DOHH2 (cell line): ENCODE results near the gene GFRA4.

Experiments
- H3F3A ChIP-seq: fragments of 200-600 bp; sonication (generic), shearing (Covaris generic); 2 replicates; pipeline ENCODE4 v1.6.0; 2016; ENCODE audit warnings: antibody characterized with exemption, mild to moderate bottlenecking; ENCODE audit not compliant: control insufficient read depth, insufficient read depth
- H3K27ac ChIP-seq: fragments of 200-600 bp; sonication (generic); 2 replicates; pipeline ENCODE4 v1.5.1; 2014; ENCODE audit warnings: low read depth, mild to moderate bottlenecking, low read length, moderate library complexity
- H3K27me3 ChIP-seq: fragments of 200-600 bp; sonication (generic); 2 replicates; pipeline ENCODE4 v1.6.1; 2014; ENCODE audit warnings: mild to moderate bottlenecking, low read length, mixed read lengths; ENCODE audit not compliant: control insufficient read depth
- H3K36me3 ChIP-seq: fragments of 200-600 bp; sonication (generic); 2 replicates; pipeline ENCODE4 v1.6.1; 2014; ENCODE audit warnings: mild to moderate bottlenecking, low read length, moderate library complexity, mixed read lengths; ENCODE audit not compliant: control insufficient read depth
- H3K4me1 ChIP-seq: fragments of 200-600 bp; sonication (generic); 2 replicates; pipeline ENCODE4 v1.6.1; 2014; ENCODE audit warnings: mild to moderate bottlenecking, low read length, mixed read lengths; ENCODE audit not compliant: control insufficient read depth
- H3K4me2 ChIP-seq: fragments of 200-600 bp; sonication (generic); 2 replicates; pipeline ENCODE4 v1.6.0; 2014; ENCODE audit warnings: mild to moderate bottlenecking, low read length, moderate library complexity
- H3K4me3 ChIP-seq: fragments of 200-600 bp; sonication (generic); 2 replicates; pipeline ENCODE4 v1.5.1; 2014; ENCODE audit warnings: mild to moderate bottlenecking, low read length, mixed read lengths
- H3K79me2 ChIP-seq: fragments of 200-600 bp; sonication (generic); 2 replicates; pipeline ENCODE4 v1.6.1; 2014; ENCODE audit warnings: mild to moderate bottlenecking, low read length, mixed read lengths; ENCODE audit not compliant: control insufficient read depth
- H3K9me2 ChIP-seq: fragments of 200-600 bp; sonication (generic); replicated peaks from 2 replicates; pipeline ENCODE4 v1.6.1; 2014; ENCODE audit warnings: mild to moderate bottlenecking, low read length, mixed read lengths; ENCODE audit not compliant: control insufficient read depth
- H3K9me3 ChIP-seq: fragments of 200-600 bp; sonication (generic); 2 replicates; pipeline ENCODE4 v1.6.1; 2014; ENCODE audit warnings: antibody characterized with exemption, low read length, mixed read lengths; ENCODE audit not compliant: control insufficient read depth, insufficient read depth
- H4K20me1 ChIP-seq: fragments of 200-600 bp; sonication (generic); 2 replicates; pipeline ENCODE4 v1.6.0; 2014; ENCODE audit warnings: low read depth, mild to moderate bottlenecking, antibody characterized with exemption, low read length, moderate library complexity; ENCODE audit not compliant: control insufficient read depth, insufficient read depth
- EZH2phosphoT487 ChIP-seq: fragments of 200-600 bp; sonication (generic); IDR thresholded peaks from 2 replicates; pipeline ENCODE4 v1.6.1; 2017; ENCODE audit warnings: borderline replicate concordance, mild to moderate bottlenecking, antibody characterized with exemption, low read length, moderate library complexity, mixed read lengths
- TF ChIP-seq, protein P1 (sequence below): fragments of 200-600 bp; sonication (generic); IDR thresholded peaks from one replicate; pipeline ENCODE4 v1.5.1; 2014; ENCODE audit warnings: antibody characterized with exemption, mild to moderate bottlenecking, low read depth, low read length; ENCODE audit not compliant: poor library complexity, severe bottlenecking

The GFRA4 gene

GRCh38 chr20:3663031-3663701 lies at the start of gene GFRA4:
Gene GFRA4, minus strand, starts transcription at chr20:3663399. Its CDS starts 0 bp downstream, at chr20:3663399.
- TF ChIP-seq, protein P1, sequence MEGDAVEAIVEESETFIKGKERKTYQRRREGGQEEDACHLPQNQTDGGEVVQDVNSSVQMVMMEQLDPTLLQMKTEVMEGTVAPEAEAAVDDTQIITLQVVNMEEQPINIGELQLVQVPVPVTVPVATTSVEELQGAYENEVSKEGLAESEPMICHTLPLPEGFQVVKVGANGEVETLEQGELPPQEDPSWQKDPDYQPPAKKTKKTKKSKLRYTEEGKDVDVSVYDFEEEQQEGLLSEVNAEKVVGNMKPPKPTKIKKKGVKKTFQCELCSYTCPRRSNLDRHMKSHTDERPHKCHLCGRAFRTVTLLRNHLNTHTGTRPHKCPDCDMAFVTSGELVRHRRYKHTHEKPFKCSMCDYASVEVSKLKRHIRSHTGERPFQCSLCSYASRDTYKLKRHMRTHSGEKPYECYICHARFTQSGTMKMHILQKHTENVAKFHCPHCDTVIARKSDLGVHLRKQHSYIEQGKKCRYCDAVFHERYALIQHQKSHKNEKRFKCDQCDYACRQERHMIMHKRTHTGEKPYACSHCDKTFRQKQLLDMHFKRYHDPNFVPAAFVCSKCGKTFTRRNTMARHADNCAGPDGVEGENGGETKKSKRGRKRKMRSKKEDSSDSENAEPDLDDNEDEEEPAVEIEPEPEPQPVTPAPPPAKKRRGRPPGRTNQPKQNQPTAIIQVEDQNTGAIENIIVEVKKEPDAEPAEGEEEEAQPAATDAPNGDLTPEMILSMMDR, result no peak
- no peak for TF ChIP-seq EZH2phosphoT487

DNA sequence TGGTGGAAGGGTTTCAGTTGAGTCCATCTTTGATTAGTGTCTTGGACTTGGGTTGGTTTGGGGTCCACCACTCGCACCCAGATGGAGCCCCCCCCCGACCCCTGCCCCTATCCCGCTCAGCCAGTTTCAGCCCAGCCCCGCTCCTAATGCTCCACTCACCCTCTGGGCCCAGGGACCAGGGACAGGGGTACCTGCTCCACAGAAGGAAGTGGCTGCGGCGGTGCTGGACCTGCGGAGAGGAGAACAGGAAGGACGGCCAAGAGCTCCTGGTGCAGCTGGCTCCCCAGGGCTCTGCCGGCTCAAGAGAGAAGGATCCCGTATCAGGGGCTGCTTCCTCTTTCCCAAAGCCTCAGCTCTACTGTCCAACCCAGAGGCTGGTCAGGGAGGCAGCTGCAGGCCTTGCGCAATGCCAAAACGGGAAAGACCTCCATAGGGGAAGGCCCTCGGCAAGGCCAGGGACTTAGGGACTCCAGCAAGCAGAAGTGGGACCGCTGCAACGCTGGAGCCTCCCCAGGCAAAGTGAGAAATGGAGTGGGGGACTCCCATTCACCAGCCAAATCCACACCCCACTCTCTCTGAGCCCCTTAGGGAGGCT lies 49.2 kb upstream of the GFRA4 start, which contains the start of gene SIGLEC1:
Gene SIGLEC1, minus strand, starts transcription at position 322 of the 595 bp plus-strand sequence. CDS start 5,472 bp downstream, outside the sequence.
- TF ChIP-seq, protein P1, result no peak
- no peak for TF ChIP-seq EZH2phosphoT487

More at GRCh38 chr20:3663031-3663701, at the start of gene GFRA4:
- H3K4me2 ChIP-seq, result no peak within 1 kb of the TSS
- no peaks in the 10 kb centered on the region for H3K36me3 ChIP-seq
- H4K20me1 ChIP-seq, result no peaks in the 10 kb centered on the region
- H3K9me2 ChIP-seq, result no peaks in the 10 kb centered on the region
- H3K27me3 ChIP-seq, result peaks cover 22% of the 10 kb centered on the region
- no peak within 1 kb of the TSS for H3K4me3 ChIP-seq
- no peaks in the 10 kb centered on the region for H3K79me2 ChIP-seq
- H3K9me3 ChIP-seq, result no peaks in the 10 kb centered on the region
- peaks cover 10% of the 10 kb centered on the region for H3K4me1 ChIP-seq
- no peaks in the 10 kb centered on the region for H3F3A ChIP-seq
- H3K27ac ChIP-seq, result no peak within 1 kb of the TSS

GRCh38 chr20:3711484-3711941 lies 48.3 kb upstream of the GFRA4 start:
- Histone ChIP-seq H4K20me1 (no peaks in the 10 kb centered on the region), H3K36me3 (no peaks in the 10 kb centered on the region), H3K4me1 (no peaks in the 10 kb centered on the region), H3K9me3 (no peaks in the 10 kb centered on the region), H3K9me2 (no peaks in the 10 kb centered on the region), H3K4me2 (no peak overlapping the region), H3K4me3 (no peak overlapping the region), H3K27me3 (0 out of 2 replicates have a peak, but pooled peaks cover 2% of the 10 kb centered on the region), H3F3A (no peaks in the 10 kb centered on the region), H3K79me2 (no peaks in the 10 kb centered on the region), H3K27ac (no peak overlapping the region)
- TF ChIP-seq EZH2phosphoT487, result no peak
- TF ChIP-seq, protein P1, result no peak

More for the DNA sequence above, 49.2 kb upstream of the GFRA4 start, which contains the start of gene SIGLEC1:
- no peaks in the 10 kb centered on the region for H3K9me3 ChIP-seq
- no peak within 1 kb of the TSS for H3K27ac ChIP-seq
- no peaks in the 10 kb centered on the region for H3K4me1 ChIP-seq
- H3K27me3 ChIP-seq, result 0 out of 2 replicates have a peak, but pooled peaks cover 2% of the 10 kb centered on the region
- H3F3A ChIP-seq, result no peaks in the 10 kb centered on the region
- no peaks in the 10 kb centered on the region for H3K36me3 ChIP-seq
- no peaks in the 10 kb centered on the region for H4K20me1 ChIP-seq
- H3K79me2 ChIP-seq, result no peaks in the 10 kb centered on the region
- no peaks in the 10 kb centered on the region for H3K9me2 ChIP-seq
- no peak within 1 kb of the TSS for H3K4me2 ChIP-seq
- H3K4me3 ChIP-seq, result no peak within 1 kb of the TSS
